CD4-positive, CD25-positive, alpha-beta regulatory T cell (primary cell): ENCODE results near the gene RFC2. TPM values are rescaled to one million over a fixed set of nuclear protein-coding genes. Genes with fewer than 3 reads are reported as not detected.

Experiments
- polyA plus RNA-seq, 4 donors: library from polyadenylated mRNA; unstranded; fragments of 300-500 nt; fragmentation: Illumina TruSeq; gene quantifications; one replicate each; pipeline ENCODE4 v1.2.3, GENCODE V29; 2021
- total RNA-seq: library from RNA; stranded (reverse); gene quantifications from one replicate; pipeline ENCODE4 v1.2.3, GENCODE V29; 2022

RFC2 gene
- total and polyA plus RNA-seq, 5 donors from 2014 or later: 15.8 to 33.8 (median 26.7) TPM

Other genes starting within 250 kb of the RFC2 start
- 0.35 TPM for gene ELN, start 226.2 kb downstream of the RFC2 start, total RNA-seq
- gene ELN, start 226.2 kb downstream of the RFC2 start, polyA plus RNA-seq: not detected
- gene LIMK1, start 170.6 kb downstream of the RFC2 start, total RNA-seq: 14.4 TPM
- 1 to 10 TPM; 1.7 to 3.1 (median 2.5) TPM for gene LIMK1, start 170.6 kb downstream of the RFC2 start, polyA plus RNA-seq
- 263 TPM for gene EIF4H, start 80.0 kb downstream of the RFC2 start, total RNA-seq
- 100 to 1,000 TPM; 222 to 257 (median 233) TPM for gene EIF4H, start 80.0 kb downstream of the RFC2 start, polyA plus RNA-seq
- 3.9 TPM for gene LAT2, start 44.4 kb downstream of the RFC2 start, total RNA-seq
- gene LAT2, start 44.4 kb downstream of the RFC2 start, polyA plus RNA-seq: 1 to 10 TPM; 2.2 to 6.3 (median 3.1) TPM
- 2.9 TPM for gene CLIP2, start 35.0 kb upstream of the RFC2 start, total RNA-seq
- under 1 TPM; 0.09 to 0.38 (median 0.21) TPM for gene CLIP2, start 35.0 kb upstream of the RFC2 start, polyA plus RNA-seq
- gene GTF2IRD1, start 199.5 kb upstream of the RFC2 start, total RNA-seq: 2.4 TPM
- gene GTF2IRD1, start 199.5 kb upstream of the RFC2 start, polyA plus RNA-seq: under 1 TPM in 1 of 4 donors, not detected in 3; 0.16 TPM